GM23338 (cell line): ENCODE measurements around the gene CHD9. TPM values are rescaled to one million over a fixed set of nuclear protein-coding genes. Genes with fewer than 3 reads are reported as not detected.

Experiments used
- ATAC-seq: fragments of 200-7000 bp; cut with Tn5 transposase; 3 replicates; pipeline ENCODE4 v1.9.1; 2020
- DNase-seq: peaks from one replicate; pipeline ENCODE4 v3.0.0-alpha.2; 2015; ENCODE audit warnings: low spot score
- H2AFZ ChIP-seq: fragments of 200-600 bp; sonication (generic); 2 replicates; pipeline ENCODE4 v1.8.0; 2016; ENCODE audit warnings: antibody characterized with exemption, mild to moderate bottlenecking, moderate library complexity
- H3F3A ChIP-seq: fragments of 200-600 bp; sonication (generic); replicated peaks from 2 replicates; pipeline ENCODE4 v1.8.0; 2017; ENCODE audit warnings: antibody characterized with exemption, mixed run types, low read depth
- H3K27ac ChIP-seq: fragments of 200-600 bp; sonication (generic); 2 replicates; pipeline ENCODE4 v1.6.1; 2016; ENCODE audit warnings: low read depth
- H3K27me3 ChIP-seq: fragments of 200-600 bp; sonication (generic); 2 replicates; pipeline ENCODE4 v1.8.0; 2016; ENCODE audit warnings: mild to moderate bottlenecking, mixed run types, moderate library complexity; ENCODE audit not compliant: insufficient read depth
- H3K36me3 ChIP-seq: fragments of 200-600 bp; sonication (generic); 2 replicates; pipeline ENCODE4 v1.8.0; 2016; ENCODE audit warnings: mild to moderate bottlenecking; ENCODE audit not compliant: insufficient read depth
- H3K4me1 ChIP-seq: fragments of 200-600 bp; sonication (generic); 2 replicates; pipeline ENCODE4 v1.8.0; 2016; ENCODE audit warnings: mild to moderate bottlenecking, moderate library complexity; ENCODE audit not compliant: insufficient read depth
- H3K4me2 ChIP-seq: fragments of 200-600 bp; sonication (generic); 2 replicates; pipeline ENCODE4 v1.7.1; 2017; ENCODE audit warnings: mixed run types
- H3K4me3 ChIP-seq: fragments of 200-600 bp; sonication (generic); 2 replicates; pipeline ENCODE4 v1.6.1; 2016; ENCODE audit warnings: mixed run types
- H3K79me2 ChIP-seq: fragments of 200-600 bp; sonication (generic); replicated peaks from 2 replicates; pipeline ENCODE4 v1.8.0; 2017; ENCODE audit warnings: mild to moderate bottlenecking; ENCODE audit not compliant: insufficient read depth
- H3K9me2 ChIP-seq: fragments of 200-600 bp; sonication (generic); 2 replicates; pipeline ENCODE4 v1.8.0; 2017; ENCODE audit not compliant: insufficient read depth
- H4K20me1 ChIP-seq: fragments of 200-600 bp; sonication (generic); replicated peaks from 2 replicates; pipeline ENCODE4 v1.8.0; 2017; ENCODE audit warnings: mild to moderate bottlenecking; ENCODE audit not compliant: insufficient read depth
- H3K27ac Mint-ChIP-seq: 2 replicates; pipeline ENCODE4 v1.8.0; 2020; ENCODE audit warnings: inconsistent platforms, mild to moderate bottlenecking, moderate library complexity, mixed read lengths
- H3K27me3 Mint-ChIP-seq: 3 replicates; pipeline ENCODE4 v1.8.0; 2022; ENCODE audit warnings: low read depth, mild to moderate bottlenecking, moderate library complexity, mixed read lengths, inconsistent platforms; ENCODE audit not compliant: insufficient read depth, poor library complexity
- H3K36me3 Mint-ChIP-seq: 3 replicates; pipeline ENCODE4 v1.8.0; 2021; ENCODE audit warnings: low read depth, mild to moderate bottlenecking, inconsistent platforms, moderate library complexity, mixed read lengths
- H3K4me1 Mint-ChIP-seq: 3 replicates; pipeline ENCODE4 v1.8.0; 2020; ENCODE audit warnings: mild to moderate bottlenecking, inconsistent platforms, mixed read lengths
- H3K4me3 Mint-ChIP-seq: 3 replicates; pipeline ENCODE4 v1.8.0; 2021; ENCODE audit warnings: moderate library complexity, mild to moderate bottlenecking, inconsistent platforms, mixed read lengths
- H3K9me3 Mint-ChIP-seq: 3 replicates; pipeline ENCODE4 v1.8.0; 2020; ENCODE audit warnings: moderate library complexity, mild to moderate bottlenecking, inconsistent platforms, mixed read lengths
- CREB1 ChIP-seq: fragments of 250-450 bp; sonication (Bioruptor Pico); IDR thresholded peaks from 2 replicates; pipeline ENCODE4 v1.5.0; 2020; ENCODE audit warnings: low read depth, mild to moderate bottlenecking, moderate library complexity
- CTCF ChIP-seq, 2 experiments: fragments of 200-600 bp in 1 of 2; sonication (generic) in 1 of 2; conservative IDR thresholded peaks; 2 replicates each; pipeline versions ENCODE4 v1.5.1 to v1.6.1; 2016 to 2017; ENCODE audit warnings: antibody characterized with exemption in 2 of 2, low read depth in 2 of 2, mild to moderate bottlenecking in 2 of 2, moderate library complexity in 1 of 2
- EZH2 ChIP-seq: fragments of 200-600 bp; sonication (generic); IDR thresholded peaks from one replicate; pipeline ENCODE4 v1.8.0; 2017; ENCODE audit warnings: antibody characterized with exemption, mild to moderate bottlenecking, low read depth; ENCODE audit not compliant: unreplicated experiment
- EZH2phosphoT487 ChIP-seq: fragments of 200-600 bp; sonication (generic); IDR thresholded peaks from one replicate; pipeline ENCODE4 v1.8.1; 2018; ENCODE audit warnings: antibody characterized with exemption; ENCODE audit not compliant: unreplicated experiment
- JUNB ChIP-seq: IDR thresholded peaks from one replicate; pipeline ENCODE4 v1.6.1; 2016; ENCODE audit warnings: antibody characterized with exemption; ENCODE audit not compliant: unreplicated experiment
- NANOG ChIP-seq: IDR thresholded peaks from 2 replicates; pipeline ENCODE4 v1.6.1; 2016; ENCODE audit warnings: antibody characterized with exemption, borderline replicate concordance
- POLR2AphosphoS5 ChIP-seq: IDR thresholded peaks from 2 replicates; pipeline ENCODE4 v1.6.1; 2016; ENCODE audit warnings: antibody characterized with exemption, low read depth
- REST ChIP-seq: IDR thresholded peaks from one replicate; pipeline ENCODE4 v1.6.1; 2018; ENCODE audit warnings: antibody characterized with exemption; ENCODE audit not compliant: unreplicated experiment
- STAT1 ChIP-seq: IDR thresholded peaks from one replicate; pipeline ENCODE4 v1.6.1; 2016; ENCODE audit warnings: antibody characterized with exemption; ENCODE audit not compliant: unreplicated experiment
- ZNF331 ChIP-seq: fragments of 250-450 bp; sonication (Bioruptor Pico); IDR thresholded peaks from 2 replicates; pipeline ENCODE4 v1.5.0; 2020; ENCODE audit warnings: low read depth, mild to moderate bottlenecking, moderate library complexity
- ZNF462 ChIP-seq: fragments of 250-450 bp; sonication (Bioruptor Pico); IDR thresholded peaks from 2 replicates; pipeline ENCODE4 v1.5.0; 2020; ENCODE audit warnings: mild to moderate bottlenecking, moderate library complexity
- polyA plus RNA-seq: library from polyadenylated mRNA; unstranded; fragments of >200 nt; fragmentation: Nextera tagmentation; extraction: Ambion mirVana; gene quantifications from 2 replicates; pipeline ENCODE4 v1.2.1, GENCODE V29; 2016
- total RNA-seq: library from RNA; depleted of rRNA; stranded (reverse); fragments of >200 nt; shearing (Covaris generic); gene quantifications from 2 replicates; pipeline ENCODE4 v1.2.3, GENCODE V29; 2014

The CHD9 gene
- total and polyA plus RNA-seq, 2 experiments from 2014 or later, result 18.8 to 46.6 TPM

GRCh38 chr16:53057658-53058057 lies 2.9 kb downstream of the CHD9 start:
- Histone ChIP-seq H3F3A (no peaks in the 10 kb centered on the region; the same call in 1 of the 2 replicates), H3K9me2 (no peaks in the 10 kb centered on the region), H4K20me1 (no peaks in the 10 kb centered on the region; the same call in 1 of the 2 replicates), H3K79me2 (peaks cover 68% of the 10 kb centered on the region), H3K27ac (no peak overlapping the region), H3K4me1 (peaks cover 18% of the 10 kb centered on the region), H3K4me3 (no peak overlapping the region), H2AFZ (no peak overlapping the region), H3K4me2 (no peak overlapping the region), H3K36me3 (no peaks in the 10 kb centered on the region), H3K27me3 (no peaks in the 10 kb centered on the region)
- no peak for TF ChIP-seq EZH2
- DNase-seq (no peak), ATAC-seq (no peak)
- Mint-ChIP-seq H3K27ac (no peak overlapping the region), H3K9me3 (no peaks in the 10 kb centered on the region; the same call in 2 of the 3 replicates), H3K27me3 (peaks cover 11% of the 10 kb centered on the region), H3K36me3 (no peaks in the 10 kb centered on the region; the same call in 2 of the 3 replicates), H3K4me3 (no peak overlapping the region), H3K4me1 (peaks cover 25% of the 10 kb centered on the region)

GRCh38 chr16:53058441-53058840 lies 3.6 kb downstream of the CHD9 start:
- H2AFZ ChIP-seq, result no peak overlapping the region
- peak overlapping the region; percentile 32; the same call in 1 of the 2 replicates for H3K27ac ChIP-seq
- no peak overlapping the region for H3K4me3 ChIP-seq
- no peaks in the 10 kb centered on the region for H3K9me2 ChIP-seq
- H4K20me1 ChIP-seq, result no peaks in the 10 kb centered on the region; the same call in 1 of the 2 replicates
- no peaks in the 10 kb centered on the region; the same call in 1 of the 2 replicates for H3F3A ChIP-seq
- peaks cover 18% of the 10 kb centered on the region for H3K4me1 ChIP-seq
- no peaks in the 10 kb centered on the region for H3K27me3 ChIP-seq
- Mint-ChIP-seq H3K36me3 (no peaks in the 10 kb centered on the region; the same call in 2 of the 3 replicates), H3K4me3 (no peak overlapping the region), H3K27ac (no peak overlapping the region), H3K27me3 (peaks cover 8% of the 10 kb centered on the region), H3K9me3 (no peaks in the 10 kb centered on the region; the same call in 2 of the 3 replicates), H3K4me1 (peaks cover 22% of the 10 kb centered on the region)
- ATAC-seq, result no peak
- no peak overlapping the region for H3K4me2 ChIP-seq
- no peak for DNase-seq
- H3K79me2 ChIP-seq, result peaks cover 68% of the 10 kb centered on the region
- H3K36me3 ChIP-seq, result no peaks in the 10 kb centered on the region
- TF ChIP-seq REST, result no peak
- no peak for TF ChIP-seq JUNB
- no peak for TF ChIP-seq STAT1
- no peak for TF ChIP-seq NANOG
- no peak for TF ChIP-seq ZNF462
- no peak for TF ChIP-seq EZH2
- TF ChIP-seq ZNF331 (CRISPR knock-in tag), result no peak
- no peak for TF ChIP-seq CTCF (conservative IDR thresholded peaks at IDR 0.05; ENCODE audit: low read depth in 2 of 2)
- no peak for TF ChIP-seq CREB1 (CRISPR knock-in tag)
- TF ChIP-seq EZH2phosphoT487, result no peak
- no peak for TF ChIP-seq POLR2AphosphoS5
